Measurements from ENCODE around the gene GRIA4.

GRIA4 gene

DNA sequence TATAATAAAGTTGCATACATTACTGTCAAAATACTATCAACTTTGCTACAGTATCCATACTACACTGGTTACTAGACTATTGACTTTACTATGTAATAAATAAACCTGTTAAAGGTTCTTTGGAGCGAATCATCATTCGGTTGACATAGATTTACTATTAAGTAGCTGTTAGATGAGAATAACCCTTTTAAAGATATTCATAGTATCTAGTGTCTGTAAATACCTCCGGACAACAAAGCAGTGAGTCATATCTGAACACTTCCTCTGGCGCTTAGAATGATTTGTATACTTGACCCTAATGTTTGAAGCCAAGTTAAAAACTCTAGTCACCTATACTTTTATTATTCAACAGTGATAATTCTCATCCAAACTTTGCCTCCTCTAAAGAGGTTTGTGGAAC is 327.5 kb downstream of the GRIA4 start:
- H3K27me3 ChIP-seq (ENCODE audit: insufficient read depth, poor library complexity, severe bottlenecking): no peaks in the 10 kb centered on the region
- H3K27ac ChIP-seq (replicated peaks): no peak overlapping the region
- TF ChIP-seq GABPA (IDR thresholded peaks at IDR 0.05; ENCODE audit: low read depth) (no peak), SPI1 (IDR thresholded peaks at IDR 0.05; ENCODE audit: borderline replicate concordance, low read depth) (no peak), POLR2AphosphoS5 (IDR thresholded peaks at IDR 0.05; ENCODE audit: low read depth) (no peak)
- TF ChIP-seq, protein P1, sequence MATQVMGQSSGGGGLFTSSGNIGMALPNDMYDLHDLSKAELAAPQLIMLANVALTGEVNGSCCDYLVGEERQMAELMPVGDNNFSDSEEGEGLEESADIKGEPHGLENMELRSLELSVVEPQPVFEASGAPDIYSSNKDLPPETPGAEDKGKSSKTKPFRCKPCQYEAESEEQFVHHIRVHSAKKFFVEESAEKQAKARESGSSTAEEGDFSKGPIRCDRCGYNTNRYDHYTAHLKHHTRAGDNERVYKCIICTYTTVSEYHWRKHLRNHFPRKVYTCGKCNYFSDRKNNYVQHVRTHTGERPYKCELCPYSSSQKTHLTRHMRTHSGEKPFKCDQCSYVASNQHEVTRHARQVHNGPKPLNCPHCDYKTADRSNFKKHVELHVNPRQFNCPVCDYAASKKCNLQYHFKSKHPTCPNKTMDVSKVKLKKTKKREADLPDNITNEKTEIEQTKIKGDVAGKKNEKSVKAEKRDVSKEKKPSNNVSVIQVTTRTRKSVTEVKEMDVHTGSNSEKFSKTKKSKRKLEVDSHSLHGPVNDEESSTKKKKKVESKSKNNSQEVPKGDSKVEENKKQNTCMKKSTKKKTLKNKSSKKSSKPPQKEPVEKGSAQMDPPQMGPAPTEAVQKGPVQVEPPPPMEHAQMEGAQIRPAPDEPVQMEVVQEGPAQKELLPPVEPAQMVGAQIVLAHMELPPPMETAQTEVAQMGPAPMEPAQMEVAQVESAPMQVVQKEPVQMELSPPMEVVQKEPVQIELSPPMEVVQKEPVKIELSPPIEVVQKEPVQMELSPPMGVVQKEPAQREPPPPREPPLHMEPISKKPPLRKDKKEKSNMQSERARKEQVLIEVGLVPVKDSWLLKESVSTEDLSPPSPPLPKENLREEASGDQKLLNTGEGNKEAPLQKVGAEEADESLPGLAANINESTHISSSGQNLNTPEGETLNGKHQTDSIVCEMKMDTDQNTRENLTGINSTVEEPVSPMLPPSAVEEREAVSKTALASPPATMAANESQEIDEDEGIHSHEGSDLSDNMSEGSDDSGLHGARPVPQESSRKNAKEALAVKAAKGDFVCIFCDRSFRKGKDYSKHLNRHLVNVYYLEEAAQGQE (IDR thresholded peaks at IDR 0.05; ENCODE audit: insufficient replicate concordance, low read depth): no peak
- TF ChIP-seq, protein P2, sequence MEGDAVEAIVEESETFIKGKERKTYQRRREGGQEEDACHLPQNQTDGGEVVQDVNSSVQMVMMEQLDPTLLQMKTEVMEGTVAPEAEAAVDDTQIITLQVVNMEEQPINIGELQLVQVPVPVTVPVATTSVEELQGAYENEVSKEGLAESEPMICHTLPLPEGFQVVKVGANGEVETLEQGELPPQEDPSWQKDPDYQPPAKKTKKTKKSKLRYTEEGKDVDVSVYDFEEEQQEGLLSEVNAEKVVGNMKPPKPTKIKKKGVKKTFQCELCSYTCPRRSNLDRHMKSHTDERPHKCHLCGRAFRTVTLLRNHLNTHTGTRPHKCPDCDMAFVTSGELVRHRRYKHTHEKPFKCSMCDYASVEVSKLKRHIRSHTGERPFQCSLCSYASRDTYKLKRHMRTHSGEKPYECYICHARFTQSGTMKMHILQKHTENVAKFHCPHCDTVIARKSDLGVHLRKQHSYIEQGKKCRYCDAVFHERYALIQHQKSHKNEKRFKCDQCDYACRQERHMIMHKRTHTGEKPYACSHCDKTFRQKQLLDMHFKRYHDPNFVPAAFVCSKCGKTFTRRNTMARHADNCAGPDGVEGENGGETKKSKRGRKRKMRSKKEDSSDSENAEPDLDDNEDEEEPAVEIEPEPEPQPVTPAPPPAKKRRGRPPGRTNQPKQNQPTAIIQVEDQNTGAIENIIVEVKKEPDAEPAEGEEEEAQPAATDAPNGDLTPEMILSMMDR (IDR thresholded peaks at IDR 0.05; ENCODE audit: insufficient read depth, low read length): no peak
- no peak overlapping the region for H3K4me3 ChIP-seq (replicated peaks; ENCODE audit: insufficient read depth, low read length)
- DNase-seq (ENCODE audit: low read depth in 1 of 2, low spot score in 1 of 2): no peak

DNA sequence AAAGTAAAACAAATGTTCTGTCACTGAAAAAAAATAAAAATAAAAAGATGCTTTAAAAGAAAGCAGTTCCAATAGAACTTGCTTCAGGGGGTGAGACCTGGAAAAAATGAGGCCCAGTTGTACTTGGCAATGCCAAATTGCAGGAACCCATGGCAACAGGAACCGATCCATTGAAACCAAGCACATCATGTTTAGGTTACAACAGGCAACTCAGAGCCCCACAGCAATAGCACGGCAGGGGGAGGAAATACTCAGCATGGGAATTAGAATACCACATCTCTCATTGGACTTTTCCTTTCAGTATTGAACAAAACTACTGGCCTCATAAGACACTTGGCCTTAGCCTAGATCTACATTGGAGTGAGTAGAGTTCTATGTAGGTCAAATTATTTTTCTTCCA is 327.9 kb downstream of the GRIA4 start:
- Histone ChIP-seq H3K27ac (replicated peaks) (no peak overlapping the region), H3K27me3 (ENCODE audit: insufficient read depth, poor library complexity, severe bottlenecking) (no peaks in the 10 kb centered on the region), H3K4me3 (replicated peaks; ENCODE audit: insufficient read depth, low read length) (no peak overlapping the region)
- no peak for DNase-seq (ENCODE audit: low read depth in 1 of 2, low spot score in 1 of 2)
- TF ChIP-seq GABPA (IDR thresholded peaks at IDR 0.05; ENCODE audit: low read depth): no peak
- TF ChIP-seq POLR2AphosphoS5 (IDR thresholded peaks at IDR 0.05; ENCODE audit: low read depth): no peak
- TF ChIP-seq, protein P2 (IDR thresholded peaks at IDR 0.05; ENCODE audit: insufficient read depth, low read length): no peak
- TF ChIP-seq, protein P1 (IDR thresholded peaks at IDR 0.05; ENCODE audit: insufficient replicate concordance, low read depth): no peak
- no peak for TF ChIP-seq SPI1 (IDR thresholded peaks at IDR 0.05; ENCODE audit: borderline replicate concordance, low read depth)

DNA sequence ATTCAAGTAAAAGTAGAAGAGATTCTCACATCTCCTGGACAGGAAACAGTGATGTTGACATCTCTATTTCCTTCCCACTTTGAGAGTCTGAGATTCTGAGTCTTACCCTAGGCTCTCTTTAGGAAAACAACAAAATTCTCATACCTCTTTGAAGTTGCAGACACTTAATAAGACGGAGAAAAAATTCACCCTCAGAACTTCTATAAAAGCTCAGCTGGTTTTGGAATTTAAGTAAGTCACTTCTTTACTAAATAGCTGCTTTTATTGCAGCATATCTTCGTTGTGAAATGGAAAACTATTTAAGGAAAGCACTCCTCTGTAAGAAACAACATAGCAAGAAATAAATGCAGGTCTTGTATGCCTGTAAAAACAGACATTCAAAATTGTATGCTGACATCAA is 333.0 kb downstream of the GRIA4 start:
- H3K4me3 ChIP-seq (replicated peaks; ENCODE audit: insufficient read depth, low read length): no peak overlapping the region
- DNase-seq (ENCODE audit: low read depth in 1 of 2, low spot score in 1 of 2): no peak
- no peak overlapping the region for H3K27ac ChIP-seq (replicated peaks)
- no peaks in the 10 kb centered on the region for H3K27me3 ChIP-seq (ENCODE audit: insufficient read depth, poor library complexity, severe bottlenecking)
- no peak for TF ChIP-seq GABPA (IDR thresholded peaks at IDR 0.05; ENCODE audit: low read depth)
- no peak for TF ChIP-seq POLR2AphosphoS5 (IDR thresholded peaks at IDR 0.05; ENCODE audit: low read depth)
- TF ChIP-seq, protein P1 (IDR thresholded peaks at IDR 0.05; ENCODE audit: insufficient replicate concordance, low read depth): no peak
- no peak for TF ChIP-seq SPI1 (IDR thresholded peaks at IDR 0.05; ENCODE audit: borderline replicate concordance, low read depth)
- TF ChIP-seq, protein P2 (IDR thresholded peaks at IDR 0.05; ENCODE audit: insufficient read depth, low read length): no peak

Measured in HL-60 (cell line).